ENCODE data around the gene DPF3. TPM values are rescaled to one million over a fixed set of nuclear protein-coding genes. Genes with fewer than 3 reads are reported as not detected.

DPF3 gene
- polyA plus RNA-seq, 2 donors: 0.16 to 0.37 TPM

- Histone ChIP-seq H3K27me3 (ENCODE audit: control insufficient read depth in 1 of 2, insufficient read depth in 2 of 2, low read length in 2 of 2) (no peaks in the 10 kb centered on the region), H3K9me3 (ENCODE audit: control insufficient read depth in 2 of 2, insufficient read depth in 1 of 2, low read depth in 1 of 2, low read length in 1 of 2) (no peaks in the 10 kb centered on the region), H3K27ac (ENCODE audit: low read depth in 2 of 2, low read length in 1 of 2) (no peak overlapping the region), H3K36me3 (ENCODE audit: control insufficient read depth in 2 of 2, insufficient read depth in 2 of 2, low read length in 1 of 2) (no peaks in the 10 kb centered on the region), H3K4me3 (ENCODE audit: low read depth in 1 of 2, low read length in 2 of 2) (no peak overlapping the region), H3K4me1 (ENCODE audit: control insufficient read depth in 2 of 2, insufficient read depth in 2 of 2, low read length in 1 of 2) (no peaks in the 10 kb centered on the region)
- whole genome bisulfite sequencing, 2 donors: 94% methylated on average over 5 of the region's 5 CpGs
These were observed 215.5 kb downstream of the DPF3 start for GRCh38 chr14:72678356-72678755.

DNA sequence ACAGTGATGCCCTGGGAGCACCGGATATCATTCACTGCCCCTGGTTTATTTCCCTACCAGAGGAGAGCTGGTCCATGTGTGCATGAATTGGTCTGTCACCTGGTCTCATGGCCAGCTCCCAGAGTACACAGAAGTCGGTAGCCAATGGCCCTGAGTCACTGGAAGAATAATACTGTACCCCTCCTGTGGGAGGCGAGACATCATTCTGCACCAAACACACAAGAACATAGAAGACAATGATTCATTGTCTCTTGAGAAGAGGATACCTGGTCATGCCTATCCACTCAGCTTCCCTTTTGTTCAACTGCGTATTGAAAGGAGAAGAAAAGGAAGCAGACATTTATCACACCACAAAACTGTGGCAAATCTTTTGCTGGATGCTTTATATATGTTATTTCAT lies 216.2 kb downstream of the DPF3 start:
- no peaks in the 10 kb centered on the region for H3K27me3 ChIP-seq (ENCODE audit: control insufficient read depth in 1 of 2, insufficient read depth in 2 of 2, low read length in 2 of 2)
- H3K9me3 ChIP-seq (ENCODE audit: control insufficient read depth in 2 of 2, insufficient read depth in 1 of 2, low read depth in 1 of 2, low read length in 1 of 2): no peaks in the 10 kb centered on the region
- no peak overlapping the region for H3K27ac ChIP-seq (ENCODE audit: low read depth in 2 of 2, low read length in 1 of 2)
- WGBS, 2 donors: 84 to 86% methylated on average over 4 of the region's 4 CpGs
- no peaks in the 10 kb centered on the region for H3K4me1 ChIP-seq (ENCODE audit: control insufficient read depth in 2 of 2, insufficient read depth in 2 of 2, low read length in 1 of 2)
- H3K4me3 ChIP-seq (ENCODE audit: low read depth in 1 of 2, low read length in 2 of 2): no peak overlapping the region
- H3K36me3 ChIP-seq (ENCODE audit: control insufficient read depth in 2 of 2, insufficient read depth in 2 of 2, low read length in 1 of 2): no peaks in the 10 kb centered on the region

GRCh38 chr14:72675126-72675525 lies 218.8 kb downstream of the DPF3 start:
- Histone ChIP-seq H3K27me3 (ENCODE audit: control insufficient read depth in 1 of 2, insufficient read depth in 2 of 2, low read length in 2 of 2) (no peaks in the 10 kb centered on the region), H3K9me3 (ENCODE audit: control insufficient read depth in 2 of 2, insufficient read depth in 1 of 2, low read depth in 1 of 2, low read length in 1 of 2) (no peaks in the 10 kb centered on the region)
- WGBS, 2 donors: 77 to 82% methylated on average over 3 of the region's 3 CpGs

DNA sequence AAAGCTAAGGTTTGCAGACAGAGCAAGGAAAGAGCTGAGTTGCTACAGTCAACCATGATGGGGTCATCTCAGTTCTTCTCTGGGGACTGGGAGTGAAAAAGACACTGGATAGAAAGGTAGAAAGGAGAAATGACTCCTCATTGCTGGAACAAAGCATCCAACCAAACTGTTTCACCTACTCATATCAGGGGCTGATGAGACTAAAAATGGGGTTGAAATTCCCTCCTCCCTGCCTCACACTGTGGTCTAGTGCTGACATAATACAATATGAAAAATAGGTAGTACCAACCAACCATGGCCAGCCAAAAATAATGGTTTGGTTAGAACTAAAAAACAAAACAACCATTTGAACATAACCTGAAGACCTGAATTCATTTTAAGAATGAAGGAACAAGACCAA lies 220.7 kb downstream of the DPF3 start:
- H3K4me1 ChIP-seq (ENCODE audit: control insufficient read depth in 2 of 2, insufficient read depth in 2 of 2, low read length in 1 of 2): no peaks in the 10 kb centered on the region
- no peaks in the 10 kb centered on the region for H3K36me3 ChIP-seq (ENCODE audit: control insufficient read depth in 2 of 2, insufficient read depth in 2 of 2, low read length in 1 of 2)
- no peaks in the 10 kb centered on the region for H3K9me3 ChIP-seq (ENCODE audit: control insufficient read depth in 2 of 2, insufficient read depth in 1 of 2, low read depth in 1 of 2, low read length in 1 of 2)
- H3K27ac ChIP-seq (ENCODE audit: low read depth in 2 of 2, low read length in 1 of 2): no peak overlapping the region
- no peak overlapping the region for H3K4me3 ChIP-seq (ENCODE audit: low read depth in 1 of 2, low read length in 2 of 2)
- H3K27me3 ChIP-seq (ENCODE audit: control insufficient read depth in 1 of 2, insufficient read depth in 2 of 2, low read length in 2 of 2): no peaks in the 10 kb centered on the region

More at GRCh38 chr14:72675126-72675525, 218.8 kb downstream of the DPF3 start:
- no peak overlapping the region for H3K27ac ChIP-seq (ENCODE audit: low read depth in 2 of 2, low read length in 1 of 2)
- no peaks in the 10 kb centered on the region for H3K4me1 ChIP-seq (ENCODE audit: control insufficient read depth in 2 of 2, insufficient read depth in 2 of 2, low read length in 1 of 2)
- H3K36me3 ChIP-seq (ENCODE audit: control insufficient read depth in 2 of 2, insufficient read depth in 2 of 2, low read length in 1 of 2): no peaks in the 10 kb centered on the region
- no peak overlapping the region for H3K4me3 ChIP-seq (ENCODE audit: low read depth in 1 of 2, low read length in 2 of 2)

DNA sequence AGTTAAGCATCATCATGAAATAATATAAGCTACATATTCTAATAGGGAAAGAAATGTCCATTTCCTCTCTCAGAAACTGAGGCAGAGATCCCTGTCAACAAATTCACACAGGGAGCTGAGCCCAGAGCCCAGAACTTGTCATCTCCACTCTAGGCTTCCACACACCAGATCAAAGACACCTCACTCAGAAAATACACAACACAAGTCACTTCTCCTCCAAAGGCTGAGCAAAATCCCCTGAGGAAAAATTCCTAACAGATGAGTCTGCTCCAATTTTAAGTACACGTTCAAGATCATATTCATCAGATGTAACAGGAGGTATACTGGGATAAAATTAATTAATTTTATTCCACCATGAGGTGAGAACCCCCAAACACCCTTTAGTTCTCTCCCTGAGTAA lies 227.3 kb downstream of the DPF3 start:
- no peaks in the 10 kb centered on the region for H3K27me3 ChIP-seq (ENCODE audit: control insufficient read depth in 1 of 2, insufficient read depth in 2 of 2, low read length in 2 of 2)
- no peaks in the 10 kb centered on the region for H3K9me3 ChIP-seq (ENCODE audit: control insufficient read depth in 2 of 2, insufficient read depth in 1 of 2, low read depth in 1 of 2, low read length in 1 of 2)
- 26 to 27% methylated on average over 1 of the region's 1 CpG for WGBS, 2 donors
- no peak overlapping the region for H3K27ac ChIP-seq (ENCODE audit: low read depth in 2 of 2, low read length in 1 of 2)
- no peak overlapping the region for H3K4me3 ChIP-seq (ENCODE audit: low read depth in 1 of 2, low read length in 2 of 2)
- no peaks in the 10 kb centered on the region for H3K36me3 ChIP-seq (ENCODE audit: control insufficient read depth in 2 of 2, insufficient read depth in 2 of 2, low read length in 1 of 2)
- no peaks in the 10 kb centered on the region for H3K4me1 ChIP-seq (ENCODE audit: control insufficient read depth in 2 of 2, insufficient read depth in 2 of 2, low read length in 1 of 2)

- no peaks in the 10 kb centered on the region for H3K27me3 ChIP-seq (ENCODE audit: control insufficient read depth in 1 of 2, insufficient read depth in 2 of 2, low read length in 2 of 2)
- 59 to 62% methylated on average over 3 of the region's 3 CpGs for WGBS, 2 donors
- H3K9me3 ChIP-seq (ENCODE audit: control insufficient read depth in 2 of 2, insufficient read depth in 1 of 2, low read depth in 1 of 2, low read length in 1 of 2): no peaks in the 10 kb centered on the region
- H3K27ac ChIP-seq (ENCODE audit: low read depth in 2 of 2, low read length in 1 of 2): no peak overlapping the region
- no peak overlapping the region for H3K4me3 ChIP-seq (ENCODE audit: low read depth in 1 of 2, low read length in 2 of 2)
- no peaks in the 10 kb centered on the region for H3K4me1 ChIP-seq (ENCODE audit: control insufficient read depth in 2 of 2, insufficient read depth in 2 of 2, low read length in 1 of 2)
- H3K36me3 ChIP-seq (ENCODE audit: control insufficient read depth in 2 of 2, insufficient read depth in 2 of 2, low read length in 1 of 2): no peaks in the 10 kb centered on the region
These were observed 228.6 kb downstream of the DPF3 start for GRCh38 chr14:72665259-72665658.

DNA sequence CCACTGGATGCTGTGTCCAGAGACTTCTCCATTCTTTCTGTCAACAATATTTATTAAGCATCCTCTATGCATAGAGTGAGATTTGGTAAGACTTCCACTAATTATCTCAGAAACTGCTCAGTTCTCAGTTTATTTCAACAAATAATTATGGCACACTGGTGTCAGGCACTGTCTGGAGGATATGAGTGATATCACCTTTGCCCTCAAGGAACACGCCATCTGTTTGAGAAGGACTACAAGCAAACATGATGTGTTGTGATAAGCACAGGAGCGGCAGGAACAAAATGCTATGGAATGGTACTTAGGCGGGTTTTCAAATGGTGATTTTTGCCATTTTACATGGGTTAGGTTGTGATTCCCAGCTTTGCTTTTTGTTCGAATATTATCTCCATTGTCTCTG lies 229.2 kb downstream of the DPF3 start:
- 84 to 93% methylated on average over 4 of the region's 4 CpGs for WGBS, 2 donors
- H3K4me3 ChIP-seq (ENCODE audit: low read depth in 1 of 2, low read length in 2 of 2): no peak overlapping the region

GRCh38 chr14:72663956-72664650 lies 229.8 kb downstream of the DPF3 start:
- Histone ChIP-seq H3K27me3 (ENCODE audit: control insufficient read depth in 1 of 2, insufficient read depth in 2 of 2, low read length in 2 of 2) (no peaks in the 10 kb centered on the region), H3K4me1 (ENCODE audit: control insufficient read depth in 2 of 2, insufficient read depth in 2 of 2, low read length in 1 of 2) (no peaks in the 10 kb centered on the region), H3K4me3 (ENCODE audit: low read depth in 1 of 2, low read length in 2 of 2) (no peak overlapping the region), H3K36me3 (ENCODE audit: control insufficient read depth in 2 of 2, insufficient read depth in 2 of 2, low read length in 1 of 2) (no peaks in the 10 kb centered on the region), H3K27ac (ENCODE audit: low read depth in 2 of 2, low read length in 1 of 2) (no peak overlapping the region), H3K9me3 (ENCODE audit: control insufficient read depth in 2 of 2, insufficient read depth in 1 of 2, low read depth in 1 of 2, low read length in 1 of 2) (no peaks in the 10 kb centered on the region)
- WGBS, 2 donors: 80 to 81% methylated on average over 5 of the region's 5 CpGs

More for the DNA sequence above, 229.2 kb downstream of the DPF3 start:
- H3K36me3 ChIP-seq (ENCODE audit: control insufficient read depth in 2 of 2, insufficient read depth in 2 of 2, low read length in 1 of 2): no peaks in the 10 kb centered on the region
- H3K9me3 ChIP-seq (ENCODE audit: control insufficient read depth in 2 of 2, insufficient read depth in 1 of 2, low read depth in 1 of 2, low read length in 1 of 2): no peaks in the 10 kb centered on the region
- H3K27ac ChIP-seq (ENCODE audit: low read depth in 2 of 2, low read length in 1 of 2): no peak overlapping the region
- H3K27me3 ChIP-seq (ENCODE audit: control insufficient read depth in 1 of 2, insufficient read depth in 2 of 2, low read length in 2 of 2): no peaks in the 10 kb centered on the region
- no peaks in the 10 kb centered on the region for H3K4me1 ChIP-seq (ENCODE audit: control insufficient read depth in 2 of 2, insufficient read depth in 2 of 2, low read length in 1 of 2)

DNA sequence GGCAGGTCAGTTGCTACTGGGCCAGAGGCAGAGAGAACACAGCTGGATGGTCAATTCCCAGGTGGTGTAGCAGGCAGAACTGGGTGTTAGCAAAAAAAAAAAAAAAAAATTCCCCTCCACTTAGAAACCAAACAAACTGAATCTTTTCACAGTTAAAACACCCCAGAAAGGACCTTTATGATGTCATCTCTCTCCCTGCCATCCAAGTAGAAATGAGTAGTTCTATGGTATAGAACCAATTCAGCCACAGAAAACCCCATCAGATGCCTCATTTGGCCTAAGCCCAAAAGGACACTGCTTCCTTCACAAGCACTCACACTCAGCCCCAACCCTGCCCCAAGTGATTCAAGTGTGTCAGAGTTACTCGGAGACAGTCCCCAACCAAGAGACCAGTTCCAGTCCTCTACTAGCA lies 230.8 kb downstream of the DPF3 start:
- Histone ChIP-seq H3K27me3 (ENCODE audit: control insufficient read depth in 1 of 2, insufficient read depth in 2 of 2, low read length in 2 of 2) (no peaks in the 10 kb centered on the region), H3K4me3 (ENCODE audit: low read depth in 1 of 2, low read length in 2 of 2) (no peak overlapping the region), H3K27ac (ENCODE audit: low read depth in 2 of 2, low read length in 1 of 2) (no peak overlapping the region), H3K36me3 (ENCODE audit: control insufficient read depth in 2 of 2, insufficient read depth in 2 of 2, low read length in 1 of 2) (no peaks in the 10 kb centered on the region), H3K9me3 (ENCODE audit: control insufficient read depth in 2 of 2, insufficient read depth in 1 of 2, low read depth in 1 of 2, low read length in 1 of 2) (no peaks in the 10 kb centered on the region), H3K4me1 (ENCODE audit: control insufficient read depth in 2 of 2, insufficient read depth in 2 of 2, low read length in 1 of 2) (no peaks in the 10 kb centered on the region)
- 95 to 96% methylated on average over 1 of the region's 1 CpG for WGBS, 2 donors

- WGBS, 2 donors: 89 to 93% methylated on average over 2 of the region's 2 CpGs
- no peak overlapping the region for H3K27ac ChIP-seq (ENCODE audit: low read depth in 2 of 2, low read length in 1 of 2)
- no peak overlapping the region for H3K4me3 ChIP-seq (ENCODE audit: low read depth in 1 of 2, low read length in 2 of 2)
- no peaks in the 10 kb centered on the region for H3K4me1 ChIP-seq (ENCODE audit: control insufficient read depth in 2 of 2, insufficient read depth in 2 of 2, low read length in 1 of 2)
- no peaks in the 10 kb centered on the region for H3K9me3 ChIP-seq (ENCODE audit: control insufficient read depth in 2 of 2, insufficient read depth in 1 of 2, low read depth in 1 of 2, low read length in 1 of 2)
- no peaks in the 10 kb centered on the region for H3K36me3 ChIP-seq (ENCODE audit: control insufficient read depth in 2 of 2, insufficient read depth in 2 of 2, low read length in 1 of 2)
- no peaks in the 10 kb centered on the region for H3K27me3 ChIP-seq (ENCODE audit: control insufficient read depth in 1 of 2, insufficient read depth in 2 of 2, low read length in 2 of 2)
These were observed 231.7 kb downstream of the DPF3 start for GRCh38 chr14:72662214-72662613.
